ENCODE data around the gene NTRK3. TPM values are rescaled to one million over a fixed set of nuclear protein-coding genes. Genes with fewer than 3 reads are reported as not detected.

The NTRK3 gene
- total and polyA plus RNA-seq, 2 of the 8 experiments (the other 6 are each of a cell fraction or from before 2014, with no cell fraction given), result 4.5 to 6.8 TPM

- no peak for TF ChIP-seq GTF2F1 (IDR thresholded peaks at IDR 0.05; ENCODE audit: borderline replicate concordance, low read depth, low read length)
- TF ChIP-seq, protein P1, sequence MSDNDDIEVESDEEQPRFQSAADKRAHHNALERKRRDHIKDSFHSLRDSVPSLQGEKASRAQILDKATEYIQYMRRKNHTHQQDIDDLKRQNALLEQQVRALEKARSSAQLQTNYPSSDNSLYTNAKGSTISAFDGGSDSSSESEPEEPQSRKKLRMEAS (IDR thresholded peaks at IDR 0.05), result no peak
- no peak for TF ChIP-seq TBP (IDR thresholded peaks at IDR 0.05; ENCODE audit: low read depth, low read length)
Observed at GRCh38 chr15:87907676-87908446, 348.7 kb downstream of the NTRK3 start (continued).
